CD4-positive, CD25-positive, alpha-beta regulatory T cell (primary cell): ENCODE measurements around the gene IFITM10. TPM values are rescaled to one million over a fixed set of nuclear protein-coding genes. Genes with fewer than 3 reads are reported as not detected.
A peak's percentile ranks its signal among the peaks of the same experiment; 100 is the strongest.

ENCODE experiments used
- ATAC-seq, 2 donors: fragments of 150-1000 bp; cut with Tn5 transposase; one replicate each; pipeline ENCODE4 v1.10.0; 2021; ENCODE audit warnings: low read depth in 2 of 2, moderate number of reproducible peaks in 2 of 2, moderate library complexity in 1 of 2
- DNase-seq, 3 donors: peaks; one replicate each; pipeline versions ENCODE4 v3.0.0 to v3.0.0-alpha.2; 2012 to 2022; ENCODE audit warnings: mixed read lengths in 1 of 3
- H3K27ac ChIP-seq: one replicate; pipeline ENCODE4 v1.7.0; 2013; ENCODE audit warnings: mild to moderate bottlenecking, low read length; ENCODE audit not compliant: insufficient read depth, poor library complexity, severe bottlenecking
- H3K27me3 ChIP-seq: one replicate; pipeline ENCODE4 v1.7.0; 2013; ENCODE audit warnings: low read length; ENCODE audit not compliant: control insufficient read depth, insufficient read depth
- H3K36me3 ChIP-seq: one replicate; pipeline ENCODE4 v1.7.0; 2013; ENCODE audit warnings: mild to moderate bottlenecking, low read length, moderate library complexity; ENCODE audit not compliant: control insufficient read depth, insufficient read depth
- H3K4me1 ChIP-seq: 2 replicates; pipeline ENCODE4 v1.7.0; 2013; ENCODE audit warnings: mild to moderate bottlenecking, low read length; ENCODE audit not compliant: insufficient read depth, control insufficient read depth, poor library complexity, severe bottlenecking
- H3K4me3 ChIP-seq: one replicate; pipeline ENCODE4 v1.7.0; 2013; ENCODE audit warnings: low read depth, mild to moderate bottlenecking, low read length, moderate library complexity
- H3K9me3 ChIP-seq, 2 experiments: 1 replicate in 1 of 2; 2 replicates in 1 of 2; pipeline ENCODE4 v1.7.0; 2013; ENCODE audit warnings: low read length in 2 of 2, mild to moderate bottlenecking in 1 of 2, moderate library complexity in 1 of 2; ENCODE audit not compliant: control insufficient read depth in 2 of 2
- H3K27ac Mint-ChIP-seq, 3 donors: one replicate each; pipeline ENCODE4 v1.8.0; 2020 to 2022; ENCODE audit warnings: mild to moderate bottlenecking in 3 of 3, mixed read lengths in 3 of 3, moderate library complexity in 2 of 3
- H3K27me3 Mint-ChIP-seq: one replicate; pipeline ENCODE4 v1.8.0; 2022; ENCODE audit warnings: mild to moderate bottlenecking, mixed read lengths
- H3K36me3 Mint-ChIP-seq: one replicate; pipeline ENCODE4 v1.8.0; 2020; ENCODE audit warnings: mixed read lengths
- H3K4me1 Mint-ChIP-seq, 4 donors: one replicate each; pipeline ENCODE4 v1.8.0; 2020 to 2022; ENCODE audit warnings: mixed read lengths in 4 of 4, mild to moderate bottlenecking in 1 of 4
- H3K4me3 Mint-ChIP-seq, 4 donors: one replicate each; pipeline ENCODE4 v1.8.0; 2020 to 2022; ENCODE audit warnings: mild to moderate bottlenecking in 4 of 4, mixed read lengths in 4 of 4, moderate library complexity in 3 of 4
- H3K9me3 Mint-ChIP-seq, 7 donors: one replicate each; pipeline ENCODE4 v1.8.0; 2020 to 2022; ENCODE audit warnings: mixed read lengths in 7 of 7, mild to moderate bottlenecking in 3 of 7, moderate library complexity in 2 of 7
- polyA plus RNA-seq, 4 donors: library from polyadenylated mRNA; unstranded; fragments of 300-500 nt; fragmentation: Illumina TruSeq; gene quantifications; one replicate each; pipeline ENCODE4 v1.2.3, GENCODE V29; 2021
- total RNA-seq: library from RNA; stranded (reverse); gene quantifications from one replicate; pipeline ENCODE4 v1.2.3, GENCODE V29; 2022

The IFITM10 gene
- total and polyA plus RNA-seq, 5 donors from 2014 or later, result 2.4 TPM; not detected in 4

DNA sequence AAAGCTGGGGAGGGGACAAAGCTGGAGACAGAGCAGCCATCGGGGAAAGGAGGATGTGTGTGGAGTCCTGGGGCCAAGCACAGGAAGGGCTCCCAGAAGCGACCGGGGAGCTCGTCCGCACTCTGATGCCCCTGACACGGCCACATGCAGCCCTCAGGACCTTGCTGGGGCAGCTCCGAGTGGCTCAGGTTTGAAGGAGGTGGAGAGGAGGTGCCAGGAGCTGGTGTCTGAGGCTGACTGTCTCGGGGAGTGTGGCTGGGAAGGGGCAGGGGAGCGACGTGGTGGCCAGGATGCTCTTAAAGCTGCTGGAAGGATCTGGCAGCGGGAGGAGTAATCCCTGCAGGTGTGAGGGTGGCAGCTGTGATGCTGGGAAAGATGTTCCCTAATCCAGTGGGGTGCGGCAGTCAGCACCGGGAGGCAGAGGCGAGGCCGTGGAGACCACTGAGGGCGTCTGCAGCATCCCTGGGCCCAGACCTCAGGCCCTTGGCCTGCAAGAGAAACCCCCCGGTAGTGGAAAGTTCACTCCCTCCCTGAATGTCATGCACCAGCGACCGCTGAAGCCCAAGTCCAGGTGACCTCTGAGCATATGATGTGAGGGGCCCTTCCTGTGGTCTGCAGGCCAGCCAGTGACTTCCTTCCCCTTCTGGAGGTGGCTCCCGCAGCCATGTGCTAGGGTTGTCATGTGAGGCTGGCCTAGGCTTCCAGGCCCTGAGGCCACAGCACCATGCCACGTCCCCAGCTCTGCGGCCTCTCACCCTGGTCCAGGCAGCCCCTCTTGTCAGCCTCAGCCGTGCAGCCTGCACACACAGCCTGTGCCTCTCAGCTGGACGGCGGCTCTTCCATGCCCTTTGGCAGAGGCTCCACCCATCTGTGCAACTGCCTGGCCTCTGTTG lies 30.6 kb upstream of the IFITM10 start:
- no peak overlapping the region for H3K27ac ChIP-seq
- Mint-ChIP-seq H3K4me3 (no peak overlapping the region), H3K27ac (no peak overlapping the region), H3K9me3 (no peaks in the 10 kb centered on the region), H3K36me3 (no peaks in the 10 kb centered on the region), H3K27me3 (no peaks in the 10 kb centered on the region), H3K4me1 (no peaks in the 10 kb centered on the region)
- no peaks in the 10 kb centered on the region for H3K4me1 ChIP-seq
- ATAC-seq (peak in 1 of 2 donors; percentile 27), DNase-seq (no peak)
- H3K9me3 ChIP-seq, result no peaks in the 10 kb centered on the region
- H3K36me3 ChIP-seq, result no peaks in the 10 kb centered on the region
- no peaks in the 10 kb centered on the region for H3K27me3 ChIP-seq
- H3K4me3 ChIP-seq, result no peak overlapping the region

DNA sequence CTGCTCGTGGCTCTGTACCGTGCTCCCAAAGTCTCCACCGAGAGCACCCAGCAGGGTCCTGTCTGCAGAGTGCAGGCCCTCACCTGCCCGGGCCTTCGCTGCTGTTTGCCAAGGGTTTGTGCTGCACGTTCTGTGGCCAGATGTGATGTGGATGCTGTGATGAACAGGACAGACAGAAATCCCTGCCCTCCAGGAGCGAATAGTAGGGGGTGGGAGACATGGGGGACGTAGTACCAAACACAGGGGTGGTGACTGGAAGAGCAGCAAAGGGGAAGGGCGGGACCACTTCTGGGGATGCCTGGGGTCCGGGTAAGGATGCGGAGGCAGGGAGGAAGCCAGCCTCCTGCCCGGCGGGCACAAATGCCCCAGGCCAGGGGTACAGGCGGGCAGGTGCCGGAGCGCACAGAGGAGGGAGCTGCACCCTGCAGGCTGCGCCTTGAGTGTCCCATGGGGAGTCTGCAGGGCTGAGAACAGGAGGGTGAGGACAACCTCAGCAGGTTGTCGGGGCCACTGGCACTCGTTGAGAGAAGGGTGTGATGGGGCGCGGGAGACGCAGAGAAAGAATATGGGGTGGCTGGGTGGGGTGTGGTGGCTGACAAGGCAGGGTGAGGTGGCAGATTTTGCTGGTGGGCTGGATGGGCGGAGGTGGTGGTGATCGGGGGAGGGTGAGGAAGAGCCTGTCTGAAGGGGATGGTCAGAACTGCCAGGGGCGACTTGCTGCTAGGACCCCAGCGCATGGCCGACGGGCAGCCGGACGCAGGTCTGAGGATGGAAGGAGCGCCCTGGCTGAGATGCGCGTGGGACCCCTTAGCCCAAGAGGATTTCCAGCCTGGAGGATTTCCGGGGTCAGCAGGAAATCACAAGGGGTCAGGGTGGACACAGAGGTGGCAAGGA lies 29.7 kb upstream of the IFITM10 start:
- H3K4me3 ChIP-seq, result no peak overlapping the region
- no peaks in the 10 kb centered on the region for H3K9me3 ChIP-seq
- no peak overlapping the region for H3K27ac ChIP-seq
- H3K4me1 Mint-ChIP-seq, result no peaks in the 10 kb centered on the region
- no peaks in the 10 kb centered on the region for H3K36me3 ChIP-seq
- H3K27ac Mint-ChIP-seq, result no peak overlapping the region
- no peaks in the 10 kb centered on the region for H3K27me3 ChIP-seq
- no peaks in the 10 kb centered on the region for H3K9me3 Mint-ChIP-seq
- no peaks in the 10 kb centered on the region for H3K27me3 Mint-ChIP-seq
- no peaks in the 10 kb centered on the region for H3K4me1 ChIP-seq
- no peaks in the 10 kb centered on the region for H3K36me3 Mint-ChIP-seq
- no peak overlapping the region for H3K4me3 Mint-ChIP-seq
- ATAC-seq (no peak), DNase-seq (no peak)

DNA sequence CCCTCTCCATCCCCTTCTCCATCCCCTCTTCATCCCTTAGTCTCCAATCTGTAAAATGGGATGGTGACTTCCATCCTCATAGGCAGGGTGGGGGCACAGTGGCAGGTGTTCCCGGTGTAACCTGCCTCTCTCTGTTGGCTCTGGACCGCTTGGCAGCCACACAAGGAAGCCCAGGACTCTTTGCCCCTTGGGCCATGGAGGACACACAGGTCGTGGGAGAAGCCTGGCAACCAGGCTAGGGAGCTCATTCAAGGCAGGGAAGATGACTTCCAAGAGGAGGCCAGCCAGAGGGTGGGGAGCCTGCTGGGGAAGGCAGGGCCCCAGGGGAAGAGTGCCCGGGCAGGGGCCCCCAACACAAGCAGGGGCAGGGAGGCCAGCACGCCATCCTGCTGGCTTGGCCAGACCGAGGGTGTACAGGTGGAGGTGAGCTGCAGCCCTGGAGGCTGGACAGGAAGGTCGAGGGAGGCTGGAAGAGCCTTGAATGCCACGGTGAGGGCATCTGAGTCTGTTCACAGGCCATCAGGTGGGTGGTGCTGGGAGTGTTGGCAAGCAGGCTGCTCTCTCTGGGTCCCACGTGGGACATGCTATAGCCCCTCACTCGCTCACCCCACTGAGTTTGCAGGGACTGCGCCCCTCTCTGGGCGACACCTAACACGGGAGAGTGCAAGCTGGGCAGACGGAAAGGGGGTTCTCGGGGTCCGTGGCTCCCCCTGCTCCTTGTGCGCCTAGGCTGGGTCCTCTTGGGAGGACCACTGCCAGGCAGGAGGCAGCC lies 28.8 kb upstream of the IFITM10 start:
- H3K27ac ChIP-seq, result no peak overlapping the region
- Mint-ChIP-seq H3K27me3 (no peaks in the 10 kb centered on the region), H3K4me1 (no peaks in the 10 kb centered on the region), H3K4me3 (no peak overlapping the region), H3K36me3 (no peaks in the 10 kb centered on the region), H3K9me3 (no peaks in the 10 kb centered on the region), H3K27ac (peak overlapping the region in 1 of 3 donors; percentile 7)
- H3K36me3 ChIP-seq, result no peaks in the 10 kb centered on the region
- no peak for DNase-seq
- no peaks in the 10 kb centered on the region for H3K9me3 ChIP-seq
- ATAC-seq, result no peak
- H3K4me1 ChIP-seq, result no peaks in the 10 kb centered on the region
- H3K27me3 ChIP-seq, result no peaks in the 10 kb centered on the region
- no peak overlapping the region for H3K4me3 ChIP-seq

DNA sequence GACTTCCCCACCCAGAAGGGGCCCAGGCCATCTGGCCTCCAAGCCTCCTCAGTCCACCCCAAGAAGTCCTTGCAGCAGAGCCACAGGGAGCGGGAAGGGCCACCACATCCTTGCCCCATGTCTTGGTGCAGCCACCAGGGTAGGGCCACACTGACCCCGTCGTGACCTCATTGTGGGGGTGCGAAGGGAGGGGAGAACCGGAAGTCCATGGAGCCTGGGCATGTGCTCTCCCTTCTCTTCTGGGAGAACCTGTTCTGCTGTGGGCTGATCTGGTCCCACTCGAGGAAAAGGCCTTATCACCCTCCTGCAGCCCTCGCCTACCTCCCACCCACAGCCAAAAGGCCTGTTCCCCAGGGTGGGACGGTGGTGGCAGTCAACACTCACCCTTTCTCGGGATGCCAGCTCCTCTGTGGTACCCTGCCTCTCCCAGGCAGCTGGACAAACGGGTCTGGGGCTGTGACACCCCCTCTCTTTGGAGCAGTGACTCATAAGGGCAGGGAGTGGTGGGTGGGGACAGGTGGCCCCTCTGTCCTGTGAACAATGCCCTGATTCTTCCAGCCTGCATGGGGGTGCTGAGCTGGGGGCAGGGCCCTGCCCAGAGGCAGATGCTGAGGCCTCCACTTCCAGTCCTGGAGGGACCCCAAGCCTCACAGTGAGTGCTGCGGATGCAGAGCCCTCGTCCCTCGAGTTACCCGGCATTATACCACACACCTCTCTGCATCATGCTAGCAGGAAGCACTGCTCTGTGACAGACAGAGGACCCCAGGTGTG lies 27.9 kb upstream of the IFITM10 start:
- H3K4me1 Mint-ChIP-seq, result peaks cover 0 to 7% (median 0%) of the 10 kb centered on the region in 4 donors
- H3K9me3 Mint-ChIP-seq, result no peaks in the 10 kb centered on the region
- Histone ChIP-seq H3K36me3 (no peaks in the 10 kb centered on the region), H3K4me3 (no peak overlapping the region), H3K27ac (no peak overlapping the region), H3K9me3 (no peaks in the 10 kb centered on the region), H3K4me1 (no peaks in the 10 kb centered on the region), H3K27me3 (no peaks in the 10 kb centered on the region)
- no peak overlapping the region for H3K4me3 Mint-ChIP-seq
- no peak for DNase-seq
- no peak for ATAC-seq
- H3K27me3 Mint-ChIP-seq, result no peaks in the 10 kb centered on the region
- H3K27ac Mint-ChIP-seq, result no peak overlapping the region
- H3K36me3 Mint-ChIP-seq, result no peaks in the 10 kb centered on the region

DNA sequence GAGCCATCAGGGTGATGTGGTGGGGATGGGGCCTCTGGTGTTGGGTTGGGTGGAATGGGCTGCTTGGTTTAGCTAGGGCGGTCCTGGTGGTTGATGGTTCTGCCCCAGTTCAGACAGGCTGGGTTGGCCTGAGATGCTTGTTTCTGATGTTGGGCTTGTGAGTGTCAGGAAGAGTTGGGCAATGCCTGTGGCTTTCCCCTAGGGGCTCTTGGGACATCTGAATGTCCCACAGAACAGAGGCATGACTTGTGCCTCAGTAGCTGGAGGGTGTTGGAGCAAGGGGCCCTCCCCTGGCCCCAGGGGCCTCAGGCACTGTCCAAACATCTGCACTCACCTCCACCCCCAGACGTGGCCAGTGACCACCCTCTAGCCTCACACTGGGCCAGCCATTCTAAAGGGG lies 27.3 kb upstream of the IFITM10 start:
- Histone ChIP-seq H3K4me1 (peaks cover 1% of the 10 kb centered on the region), H3K27me3 (no peaks in the 10 kb centered on the region), H3K36me3 (no peaks in the 10 kb centered on the region), H3K27ac (no peak overlapping the region), H3K9me3 (no peaks in the 10 kb centered on the region), H3K4me3 (no peak overlapping the region)
- no peak overlapping the region for H3K4me3 Mint-ChIP-seq
- H3K27me3 Mint-ChIP-seq, result no peaks in the 10 kb centered on the region
- no peak for ATAC-seq
- no peaks in the 10 kb centered on the region for H3K9me3 Mint-ChIP-seq
- H3K4me1 Mint-ChIP-seq, result peaks cover 0 to 9% (median 0%) of the 10 kb centered on the region in 4 donors
- DNase-seq, result no peak
- no peak overlapping the region for H3K27ac Mint-ChIP-seq
- no peaks in the 10 kb centered on the region for H3K36me3 Mint-ChIP-seq

DNA sequence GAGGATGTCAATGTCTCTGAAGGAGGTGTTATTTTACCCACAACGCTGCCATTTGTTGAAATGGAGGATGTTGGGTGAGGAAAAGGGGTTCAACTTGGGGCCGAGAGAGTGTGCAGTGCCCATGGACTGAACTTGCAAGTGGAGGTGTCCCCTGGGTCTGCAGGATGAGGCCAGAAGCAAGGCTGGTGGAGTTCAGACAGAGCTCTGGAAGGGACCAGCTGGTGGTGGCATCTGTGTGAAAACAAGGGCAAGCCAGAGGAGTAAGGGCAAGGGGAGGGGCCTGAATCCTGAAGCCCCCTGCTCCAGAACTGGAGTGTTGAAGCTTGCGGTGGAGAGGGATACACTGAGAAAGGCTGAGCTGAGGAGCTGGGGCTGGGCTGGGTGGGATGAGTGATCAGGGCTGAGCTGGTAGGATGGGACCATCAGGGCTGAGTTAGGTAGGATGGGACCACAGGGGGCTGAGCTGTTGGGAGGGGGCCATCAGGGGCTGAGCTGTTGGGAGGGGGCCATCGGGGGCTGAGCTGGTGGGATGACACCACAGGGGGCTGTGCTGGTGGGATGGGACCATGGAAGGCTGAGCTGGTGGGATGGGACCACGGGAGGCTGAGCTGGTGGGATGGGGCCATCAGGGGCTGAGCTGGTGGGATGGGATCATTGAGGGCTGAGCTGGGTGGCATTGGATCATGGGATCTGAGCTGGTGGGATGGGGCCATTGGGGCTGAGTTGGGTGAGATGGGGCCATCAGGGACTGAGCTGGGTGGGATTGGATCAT lies 26.7 kb upstream of the IFITM10 start:
- H3K27ac ChIP-seq, result no peak overlapping the region
- H3K9me3 Mint-ChIP-seq, result no peaks in the 10 kb centered on the region
- no peaks in the 10 kb centered on the region for H3K27me3 ChIP-seq
- no peaks in the 10 kb centered on the region for H3K27me3 Mint-ChIP-seq
- no peaks in the 10 kb centered on the region for H3K9me3 ChIP-seq
- no peak overlapping the region for H3K4me3 Mint-ChIP-seq
- DNase-seq (no peak), ATAC-seq (no peak)
- no peak overlapping the region for H3K27ac Mint-ChIP-seq
- H3K4me1 ChIP-seq, result peaks cover 8% of the 10 kb centered on the region
- H3K36me3 Mint-ChIP-seq, result no peaks in the 10 kb centered on the region
- H3K36me3 ChIP-seq, result no peaks in the 10 kb centered on the region
- no peak overlapping the region for H3K4me3 ChIP-seq
- peaks cover 0 to 15% (median 4%) of the 10 kb centered on the region in 4 donors for H3K4me1 Mint-ChIP-seq
